Measurements from ENCODE around the gene GPR35. TPM values are rescaled to one million over a fixed set of nuclear protein-coding genes. Genes with fewer than 3 reads are reported as not detected.

The GPR35 gene
- total RNA-seq, 1 experiment from 2014 or later = 1.3 TPM

DNA sequence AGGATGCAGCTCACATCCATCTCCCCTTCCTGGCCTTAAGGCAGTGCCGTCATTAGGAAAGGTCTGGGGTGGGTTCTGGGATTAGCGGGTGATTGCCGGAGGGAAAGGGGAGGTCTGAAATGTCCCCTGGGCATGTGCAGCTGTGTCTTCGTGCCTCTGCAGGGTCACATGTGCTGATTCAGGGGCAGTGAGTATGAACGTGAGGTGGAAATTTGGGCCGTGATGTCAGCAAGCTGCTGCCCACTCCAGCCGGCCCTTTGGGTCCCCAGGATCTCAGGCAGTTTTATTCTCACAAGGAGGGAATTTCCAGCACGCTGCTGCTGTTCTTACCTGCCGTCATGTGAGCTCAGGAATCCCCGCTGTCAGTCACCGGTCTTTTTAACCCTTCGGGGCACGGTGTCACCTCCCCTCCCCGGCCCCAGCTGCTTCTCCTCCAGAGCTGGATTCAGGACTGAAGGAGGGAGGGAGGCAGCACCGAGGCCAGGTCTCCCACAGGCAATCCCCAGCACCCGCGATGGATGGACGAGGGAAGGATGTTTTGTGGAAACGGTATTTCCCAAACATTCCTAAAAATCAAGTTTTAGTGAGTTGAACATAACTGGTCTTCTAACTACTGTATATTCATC, 23.5 kb downstream of the GPR35 start:
- CTCF ChIA-PET = no interaction called here
- Histone ChIP-seq H3K9me3 (ENCODE audit: control insufficient read depth, insufficient read depth, low read depth, low read length) (no peaks in the 10 kb centered on the region), H3K27ac (ENCODE audit: low read length) (no peak overlapping the region), H3K4me3 (ENCODE audit: low read depth in 2 of 2, low read length in 2 of 2) (no peak overlapping the region), H3K4me1 (ENCODE audit: control insufficient read depth, insufficient read depth, low read length) (no peaks in the 10 kb centered on the region), H3K27me3 (ENCODE audit: control insufficient read depth, insufficient read depth, low read length) (peaks cover 14% of the 10 kb centered on the region), H3K36me3 (ENCODE audit: control insufficient read depth, insufficient read depth, low read length) (no peaks in the 10 kb centered on the region)
- BruUV-seq (replicated peaks) = no TSS peak
- intact Hi-C loops (cut with micrococcal nuclease; ENCODE audit: unreplicated experiment) (no loop called here), in situ Hi-C loops (cut with HindIII; ENCODE audit: low pct_unique_long_range_greater_than_20kb, low sequenced_read_pairs) (no loop called here)
- no peak for ATAC-seq
- TF ChIP-seq, protein P1, sequence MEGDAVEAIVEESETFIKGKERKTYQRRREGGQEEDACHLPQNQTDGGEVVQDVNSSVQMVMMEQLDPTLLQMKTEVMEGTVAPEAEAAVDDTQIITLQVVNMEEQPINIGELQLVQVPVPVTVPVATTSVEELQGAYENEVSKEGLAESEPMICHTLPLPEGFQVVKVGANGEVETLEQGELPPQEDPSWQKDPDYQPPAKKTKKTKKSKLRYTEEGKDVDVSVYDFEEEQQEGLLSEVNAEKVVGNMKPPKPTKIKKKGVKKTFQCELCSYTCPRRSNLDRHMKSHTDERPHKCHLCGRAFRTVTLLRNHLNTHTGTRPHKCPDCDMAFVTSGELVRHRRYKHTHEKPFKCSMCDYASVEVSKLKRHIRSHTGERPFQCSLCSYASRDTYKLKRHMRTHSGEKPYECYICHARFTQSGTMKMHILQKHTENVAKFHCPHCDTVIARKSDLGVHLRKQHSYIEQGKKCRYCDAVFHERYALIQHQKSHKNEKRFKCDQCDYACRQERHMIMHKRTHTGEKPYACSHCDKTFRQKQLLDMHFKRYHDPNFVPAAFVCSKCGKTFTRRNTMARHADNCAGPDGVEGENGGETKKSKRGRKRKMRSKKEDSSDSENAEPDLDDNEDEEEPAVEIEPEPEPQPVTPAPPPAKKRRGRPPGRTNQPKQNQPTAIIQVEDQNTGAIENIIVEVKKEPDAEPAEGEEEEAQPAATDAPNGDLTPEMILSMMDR (IDR thresholded peaks at IDR 0.05) = no peak
- TF ChIP-seq POLR2AphosphoS5 (IDR thresholded peaks at IDR 0.05; ENCODE audit: low read depth, low read length) (no peak), SIN3A (IDR thresholded peaks at IDR 0.05; ENCODE audit: borderline replicate concordance, insufficient read depth, low read depth, low read length) (no peak), TCF7L2 (IDR thresholded peaks at IDR 0.05; ENCODE audit: low read depth, low read length) (no peak)
- TF ChIP-seq, protein P2, sequence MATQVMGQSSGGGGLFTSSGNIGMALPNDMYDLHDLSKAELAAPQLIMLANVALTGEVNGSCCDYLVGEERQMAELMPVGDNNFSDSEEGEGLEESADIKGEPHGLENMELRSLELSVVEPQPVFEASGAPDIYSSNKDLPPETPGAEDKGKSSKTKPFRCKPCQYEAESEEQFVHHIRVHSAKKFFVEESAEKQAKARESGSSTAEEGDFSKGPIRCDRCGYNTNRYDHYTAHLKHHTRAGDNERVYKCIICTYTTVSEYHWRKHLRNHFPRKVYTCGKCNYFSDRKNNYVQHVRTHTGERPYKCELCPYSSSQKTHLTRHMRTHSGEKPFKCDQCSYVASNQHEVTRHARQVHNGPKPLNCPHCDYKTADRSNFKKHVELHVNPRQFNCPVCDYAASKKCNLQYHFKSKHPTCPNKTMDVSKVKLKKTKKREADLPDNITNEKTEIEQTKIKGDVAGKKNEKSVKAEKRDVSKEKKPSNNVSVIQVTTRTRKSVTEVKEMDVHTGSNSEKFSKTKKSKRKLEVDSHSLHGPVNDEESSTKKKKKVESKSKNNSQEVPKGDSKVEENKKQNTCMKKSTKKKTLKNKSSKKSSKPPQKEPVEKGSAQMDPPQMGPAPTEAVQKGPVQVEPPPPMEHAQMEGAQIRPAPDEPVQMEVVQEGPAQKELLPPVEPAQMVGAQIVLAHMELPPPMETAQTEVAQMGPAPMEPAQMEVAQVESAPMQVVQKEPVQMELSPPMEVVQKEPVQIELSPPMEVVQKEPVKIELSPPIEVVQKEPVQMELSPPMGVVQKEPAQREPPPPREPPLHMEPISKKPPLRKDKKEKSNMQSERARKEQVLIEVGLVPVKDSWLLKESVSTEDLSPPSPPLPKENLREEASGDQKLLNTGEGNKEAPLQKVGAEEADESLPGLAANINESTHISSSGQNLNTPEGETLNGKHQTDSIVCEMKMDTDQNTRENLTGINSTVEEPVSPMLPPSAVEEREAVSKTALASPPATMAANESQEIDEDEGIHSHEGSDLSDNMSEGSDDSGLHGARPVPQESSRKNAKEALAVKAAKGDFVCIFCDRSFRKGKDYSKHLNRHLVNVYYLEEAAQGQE (IDR thresholded peaks at IDR 0.05; ENCODE audit: insufficient read depth in 1 of 2, low read depth in 2 of 2, low read length in 1 of 2) = no peak
- DNase-seq (ENCODE audit: low read depth, low spot score) = no peak
- POLR2A ChIA-PET = no interaction called here

DNA sequence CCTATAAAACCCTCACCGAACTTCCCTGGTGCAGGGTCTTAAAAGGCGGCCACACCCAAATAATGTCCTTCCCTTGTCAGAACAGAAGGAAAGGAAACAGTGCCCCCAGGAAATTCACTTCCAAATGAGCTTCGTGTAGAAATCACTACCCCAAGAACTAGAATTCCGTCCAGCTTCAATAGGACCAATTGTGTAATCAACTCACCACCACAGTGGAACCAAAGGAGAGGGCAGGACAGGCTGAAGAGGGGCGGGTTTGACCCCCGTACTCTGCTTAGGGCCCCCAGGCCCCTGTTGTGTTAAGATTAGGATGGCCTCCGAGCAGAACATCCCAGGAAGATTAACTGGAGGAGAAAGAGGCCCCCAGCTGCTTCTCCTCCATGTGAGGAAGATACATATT, 24.1 kb downstream of the GPR35 start:
- TF ChIP-seq, protein P1 (IDR thresholded peaks at IDR 0.05) = no peak
- no peak for TF ChIP-seq POLR2AphosphoS5 (IDR thresholded peaks at IDR 0.05; ENCODE audit: low read depth, low read length)
- TF ChIP-seq TCF7L2 (IDR thresholded peaks at IDR 0.05; ENCODE audit: low read depth, low read length) = no peak
- TF ChIP-seq SIN3A (IDR thresholded peaks at IDR 0.05; ENCODE audit: borderline replicate concordance, insufficient read depth, low read depth, low read length) = no peak
- TF ChIP-seq, protein P2 (IDR thresholded peaks at IDR 0.05; ENCODE audit: insufficient read depth in 1 of 2, low read depth in 2 of 2, low read length in 1 of 2) = no peak
- in situ Hi-C loops (cut with HindIII; ENCODE audit: low pct_unique_long_range_greater_than_20kb, low sequenced_read_pairs) = no loop called here
- Histone ChIP-seq H3K36me3 (ENCODE audit: control insufficient read depth, insufficient read depth, low read length) (no peaks in the 10 kb centered on the region), H3K4me1 (ENCODE audit: control insufficient read depth, insufficient read depth, low read length) (no peaks in the 10 kb centered on the region), H3K27me3 (ENCODE audit: control insufficient read depth, insufficient read depth, low read length) (peaks cover 14% of the 10 kb centered on the region), H3K9me3 (ENCODE audit: control insufficient read depth, insufficient read depth, low read depth, low read length) (no peaks in the 10 kb centered on the region), H3K4me3 (ENCODE audit: low read depth in 2 of 2, low read length in 2 of 2) (no peak overlapping the region), H3K27ac (ENCODE audit: low read length) (no peak overlapping the region)
- DNase-seq (ENCODE audit: low read depth, low spot score) (no peak), ATAC-seq (no peak)
- ChIA-PET CTCF (interaction anchor here (0.5 kb wide), 1 partner anchor 33 kb away, joined by 3 read pairs; no protein-coding TSS in a partner anchor), POLR2A (no interaction called here)
- no TSS peak for BruUV-seq (replicated peaks)
- intact Hi-C loops (cut with micrococcal nuclease; ENCODE audit: unreplicated experiment) = no loop called here

Measured in Panc1 (cell line).